Skin of body (tissue), 2 donors: ENCODE data around the gene TAB3. TPM values are rescaled to one million over a fixed set of nuclear protein-coding genes. Genes with fewer than 3 reads are reported as not detected.
"Not testable (repeated sequence)": the region's sequence is repeated elsewhere in the genome, so short reads cannot be mapped to it uniquely, and the experiment has no call there.

Source experiments
- DNase-seq: peaks from one replicate; lab custom pipeline; 2025; lab: John Stamatoyannopoulos, UW
- total RNA-seq: library from RNA; depleted of rRNA; stranded (reverse); fragments of >200 nt; gene quantifications from one replicate; pipeline ENCODE4 v1.2.3, GENCODE V29; 2014

The TAB3 gene
- total RNA-seq, 1 donor from 2014 or later, result 16.0 TPM

DNA sequence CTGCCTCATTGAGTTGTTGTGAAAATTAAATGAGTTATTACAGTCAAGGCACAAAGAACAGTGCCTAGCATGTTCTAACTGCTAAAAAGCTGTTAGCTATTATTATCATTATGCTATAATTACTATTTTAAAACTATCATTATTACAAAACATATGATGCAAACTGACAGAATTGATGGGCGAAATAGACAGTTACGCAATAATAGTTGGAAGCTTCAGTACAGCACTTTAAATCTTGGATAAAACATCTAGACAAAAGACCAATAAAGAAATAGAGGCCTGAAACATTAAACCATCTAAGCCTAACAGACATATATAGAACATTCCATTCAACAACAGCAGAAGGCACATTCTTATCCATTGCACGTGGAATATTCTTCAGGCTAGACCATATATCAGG lies 73.0 kb downstream of the TAB3 start:
- DNase-seq, result peak; percentile 8

DNA sequence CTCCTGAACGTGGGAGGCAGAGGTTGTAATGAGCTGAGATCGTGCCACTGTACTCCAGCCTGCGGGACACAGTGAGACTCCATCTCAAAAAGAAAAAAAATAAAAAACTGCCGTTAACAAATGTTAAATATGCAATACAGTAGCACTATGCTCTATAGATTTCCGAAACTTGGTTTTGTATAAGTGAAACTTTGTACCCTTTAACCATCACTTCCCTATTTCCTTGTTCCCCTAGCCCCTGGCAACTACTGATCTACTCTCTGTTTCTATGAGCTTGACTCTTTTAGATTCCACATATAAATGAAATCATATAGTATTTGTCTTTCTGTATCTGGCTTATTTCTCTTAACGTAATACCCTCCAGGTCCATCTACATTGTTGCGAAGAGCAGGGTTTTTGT lies 74.1 kb downstream of the TAB3 start:
- no peak for DNase-seq

DNA sequence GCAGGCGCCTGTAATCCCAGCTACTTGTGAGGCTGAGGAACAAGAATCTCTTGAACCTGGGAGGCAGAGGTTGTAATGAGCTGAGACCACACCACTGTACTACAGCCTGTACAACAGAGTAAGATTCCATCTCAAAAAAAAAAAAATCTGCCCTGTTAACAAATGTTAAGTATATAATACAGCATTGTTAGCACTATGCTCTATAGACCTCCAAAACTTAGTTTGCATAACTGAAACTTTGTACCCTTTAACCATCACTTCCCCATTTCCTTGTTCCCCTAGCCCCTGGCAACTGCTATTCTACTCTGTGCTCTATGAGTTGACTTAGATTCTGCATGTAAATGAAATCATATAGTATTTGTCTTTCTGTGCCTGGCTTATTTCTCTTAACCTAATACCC lies 76.7 kb downstream of the TAB3 start:
- no peak for DNase-seq

DNA sequence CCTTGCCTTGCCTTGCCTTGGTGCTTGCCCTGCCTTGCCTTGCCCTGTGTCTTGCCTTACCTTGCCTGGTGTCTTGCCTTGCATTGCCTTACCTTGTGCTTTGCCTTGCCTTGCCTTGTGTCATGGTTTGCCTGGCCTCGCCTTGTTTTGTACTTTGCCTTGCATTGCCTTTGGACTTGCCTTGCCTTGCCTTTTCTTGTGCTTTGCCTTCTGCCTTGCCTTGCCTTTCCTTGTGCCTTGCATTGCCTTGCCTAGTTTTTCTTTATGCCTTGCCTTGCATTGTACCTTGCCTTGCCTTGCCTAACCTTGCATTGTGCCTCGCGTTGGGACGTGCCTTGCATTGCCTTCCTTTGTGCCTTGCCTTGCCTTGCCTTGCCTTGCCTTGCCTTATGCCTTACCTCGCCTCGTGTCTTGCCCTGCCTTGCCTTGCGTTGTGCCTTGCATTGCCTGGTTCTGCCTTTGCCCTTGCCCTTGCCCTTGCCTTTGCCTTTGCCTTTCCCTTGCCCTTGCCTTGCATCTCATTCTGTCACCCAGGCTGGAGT lies 82.8 kb downstream of the TAB3 start:
- no peak for DNase-seq

DNA sequence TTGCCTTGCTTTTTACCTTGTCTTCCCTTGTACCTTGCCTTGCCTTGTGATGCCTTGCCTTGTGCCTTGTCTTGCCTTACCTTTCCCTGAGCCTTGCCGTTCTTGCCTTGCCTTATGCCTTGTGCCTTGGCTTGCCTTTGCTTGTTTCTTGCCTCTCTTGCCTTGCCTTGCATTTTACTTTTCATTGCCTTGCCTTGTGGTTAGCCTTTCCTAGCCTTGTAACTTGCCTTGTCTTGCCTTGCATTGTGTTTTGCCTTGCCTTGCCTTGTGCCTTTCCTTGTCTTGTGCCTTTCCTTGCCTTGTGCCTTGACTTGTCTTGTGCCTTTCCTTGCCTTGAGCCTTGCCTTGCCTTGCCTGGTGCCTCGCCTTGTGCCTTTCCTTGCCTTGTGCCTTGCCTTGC lies 84.6 kb downstream of the TAB3 start:
- no peak for DNase-seq

DNA sequence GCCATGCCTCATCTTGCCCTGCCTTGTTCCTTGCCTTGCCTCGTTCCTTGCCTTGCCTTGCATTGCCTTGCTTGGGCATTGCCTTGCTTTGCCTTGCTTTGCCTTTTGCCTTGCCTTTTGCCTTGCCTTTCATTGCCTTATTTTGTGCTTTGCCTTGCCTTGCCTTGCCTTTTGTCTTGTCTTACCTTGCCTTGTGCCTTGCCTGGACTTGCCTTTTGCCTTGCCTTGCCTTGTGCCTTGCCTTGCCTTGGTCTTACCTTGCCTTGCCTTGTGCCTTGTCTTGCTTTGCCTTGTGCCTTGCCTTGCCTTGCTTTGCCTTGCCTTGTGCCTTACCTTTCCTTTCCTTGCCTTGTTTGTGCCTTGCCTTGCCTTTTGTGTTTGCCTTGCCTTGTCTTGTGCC lies 88.2 kb downstream of the TAB3 start:
- no peak for DNase-seq

DNA sequence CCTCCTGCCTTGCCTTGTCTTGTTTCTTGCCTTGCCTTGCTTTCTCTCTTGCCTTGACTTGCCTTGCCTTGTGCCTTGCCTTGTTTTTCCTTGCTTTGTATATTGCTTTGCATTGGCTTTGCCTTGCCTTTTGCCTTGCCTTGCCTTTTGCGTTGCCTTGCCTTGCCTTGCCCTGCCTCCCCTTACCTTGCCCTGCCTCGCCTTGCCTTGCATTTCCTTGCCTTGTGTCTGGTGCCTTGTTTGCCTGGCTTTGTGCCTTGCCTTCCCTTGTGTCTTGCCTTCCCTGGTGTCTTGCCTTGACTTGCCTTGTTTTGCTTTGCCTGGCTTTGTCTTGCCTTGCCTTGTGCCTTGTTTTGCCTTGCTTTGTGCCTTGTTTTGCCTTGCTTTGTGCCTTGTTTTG lies 89.7 kb downstream of the TAB3 start:
- DNase-seq, result no peak

DNA sequence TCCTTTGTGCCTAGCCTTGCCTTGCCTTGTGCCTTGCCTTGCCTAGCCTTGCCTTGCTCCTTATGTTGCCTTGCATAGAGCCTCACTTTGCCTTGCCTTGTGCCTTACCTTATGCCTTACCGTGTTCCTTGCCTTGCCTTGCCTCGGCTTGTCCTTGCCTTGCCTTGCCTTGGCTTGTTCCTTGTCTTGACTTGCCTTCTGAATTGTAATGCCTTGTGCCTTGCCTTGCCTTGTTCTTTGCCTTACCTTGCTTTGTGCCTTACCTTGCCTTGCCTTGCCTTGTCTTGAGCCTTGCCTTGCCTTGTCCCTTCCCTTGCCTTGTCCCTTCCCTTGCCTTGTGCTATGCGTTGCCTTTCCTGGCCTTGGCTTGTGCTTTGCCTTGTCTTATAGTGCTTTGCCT lies 90.2 kb downstream of the TAB3 start:
- no peak for DNase-seq

DNA sequence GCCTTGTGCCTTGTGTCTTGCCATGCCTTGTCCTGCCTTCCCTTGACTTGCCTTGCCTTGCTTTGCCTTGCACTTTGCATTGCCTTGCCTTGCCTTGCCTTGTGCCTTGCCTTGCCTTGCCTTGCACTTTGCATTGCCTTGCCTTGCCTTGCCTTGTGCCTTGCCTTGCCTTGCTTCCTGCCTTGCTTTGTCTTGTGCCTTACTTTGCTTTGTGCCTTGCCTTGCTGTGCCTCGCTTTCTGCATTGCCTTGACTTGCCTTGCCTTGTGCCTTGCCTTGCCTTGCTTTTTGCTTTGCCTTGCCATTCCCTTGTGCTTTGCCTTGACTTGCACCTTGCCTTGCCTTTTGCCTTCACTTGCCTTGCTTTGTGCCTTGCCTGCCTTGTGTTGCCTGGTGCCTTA lies 91.8 kb downstream of the TAB3 start:
- not testable (repeated sequence) for DNase-seq

DNA sequence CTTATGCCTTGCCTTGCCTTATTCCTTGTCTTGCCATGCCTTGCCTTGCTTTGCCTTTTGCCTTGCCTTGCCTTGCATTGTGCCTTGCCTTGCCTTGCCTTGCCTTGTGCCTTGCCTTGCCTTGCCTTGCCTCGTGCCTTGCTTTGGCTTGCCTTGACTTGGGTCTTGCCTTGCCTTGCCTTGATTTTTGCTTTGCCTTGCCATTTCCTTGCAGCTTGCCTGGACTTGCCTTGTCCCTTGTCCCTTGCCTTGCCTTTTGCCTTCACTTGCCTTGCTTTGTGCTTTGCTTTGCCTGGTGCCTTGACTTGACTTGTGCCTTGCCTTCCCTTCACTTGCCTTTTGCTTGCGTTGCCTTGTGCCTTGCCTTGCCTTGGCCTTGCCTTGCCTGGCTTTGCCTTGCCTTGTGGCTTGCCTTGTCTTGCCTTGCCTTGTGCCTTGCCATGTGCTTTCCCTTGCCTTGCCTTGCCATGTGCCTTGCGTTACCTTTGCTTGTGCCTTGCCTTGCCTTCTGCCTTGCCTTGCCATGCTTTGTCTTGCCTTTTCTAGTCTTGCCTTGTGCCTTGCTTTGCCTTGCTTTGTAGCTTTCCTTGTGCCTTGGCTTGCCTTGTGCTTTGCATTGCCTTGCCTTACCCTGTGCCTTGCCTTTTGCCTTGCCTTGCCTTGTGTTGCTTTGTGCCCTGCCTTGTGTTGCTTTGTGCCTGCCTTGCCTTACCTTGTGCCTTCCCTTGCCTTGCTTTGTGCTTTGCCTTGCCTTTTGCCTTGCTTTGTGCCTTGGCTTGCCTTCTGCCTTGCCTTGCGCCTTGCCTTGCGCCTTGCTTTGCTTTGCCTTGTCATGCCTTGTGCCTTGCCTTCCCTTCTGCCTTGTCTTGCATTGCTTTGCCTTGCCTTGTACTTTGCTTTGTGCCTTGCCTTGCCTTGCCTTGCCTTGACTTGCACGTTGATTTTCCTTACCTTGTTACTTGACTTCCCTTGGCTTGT lies 92.8 kb downstream of the TAB3 start:
- DNase-seq, result no peak

DNA sequence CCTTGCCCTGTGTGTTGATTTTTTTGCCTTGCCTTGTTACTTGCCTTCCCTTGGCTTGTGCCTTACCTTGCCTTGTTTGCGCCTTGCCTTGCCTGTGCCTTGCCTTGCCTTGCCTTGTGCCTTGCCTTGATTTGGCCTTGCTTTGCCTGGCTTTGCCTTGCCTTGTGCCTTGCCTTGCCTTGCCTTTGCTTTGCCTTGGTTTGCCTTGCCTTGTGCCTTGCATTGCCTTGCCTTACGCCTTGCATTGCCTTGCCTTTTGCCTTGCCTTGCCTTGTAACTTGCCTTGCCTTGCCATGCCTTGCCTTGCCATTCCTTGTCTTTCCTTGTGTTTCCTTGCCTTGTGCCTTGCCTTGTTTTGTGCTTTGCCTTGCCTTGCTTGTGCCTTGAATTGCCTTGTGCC lies 94.6 kb downstream of the TAB3 start:
- no peak for DNase-seq

DNA sequence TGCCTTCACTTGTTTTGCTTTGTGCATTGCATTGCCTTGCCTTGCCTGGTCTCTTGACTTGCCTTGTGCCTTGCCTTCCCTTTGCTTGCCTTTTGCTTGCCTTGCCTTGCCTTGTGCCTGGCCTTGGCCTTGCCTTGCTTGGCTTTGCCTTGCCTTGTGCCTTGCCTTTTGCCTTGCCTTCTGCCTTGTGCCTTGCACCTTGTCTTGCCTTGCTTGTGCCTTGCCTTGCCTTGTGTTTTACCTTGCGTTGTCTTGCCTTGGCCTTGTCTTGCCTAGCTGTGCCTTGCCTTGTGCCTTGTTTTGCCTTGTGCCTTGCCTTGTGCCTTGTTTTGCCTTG lies 95.3 kb downstream of the TAB3 start:
- no peak for DNase-seq

DNA sequence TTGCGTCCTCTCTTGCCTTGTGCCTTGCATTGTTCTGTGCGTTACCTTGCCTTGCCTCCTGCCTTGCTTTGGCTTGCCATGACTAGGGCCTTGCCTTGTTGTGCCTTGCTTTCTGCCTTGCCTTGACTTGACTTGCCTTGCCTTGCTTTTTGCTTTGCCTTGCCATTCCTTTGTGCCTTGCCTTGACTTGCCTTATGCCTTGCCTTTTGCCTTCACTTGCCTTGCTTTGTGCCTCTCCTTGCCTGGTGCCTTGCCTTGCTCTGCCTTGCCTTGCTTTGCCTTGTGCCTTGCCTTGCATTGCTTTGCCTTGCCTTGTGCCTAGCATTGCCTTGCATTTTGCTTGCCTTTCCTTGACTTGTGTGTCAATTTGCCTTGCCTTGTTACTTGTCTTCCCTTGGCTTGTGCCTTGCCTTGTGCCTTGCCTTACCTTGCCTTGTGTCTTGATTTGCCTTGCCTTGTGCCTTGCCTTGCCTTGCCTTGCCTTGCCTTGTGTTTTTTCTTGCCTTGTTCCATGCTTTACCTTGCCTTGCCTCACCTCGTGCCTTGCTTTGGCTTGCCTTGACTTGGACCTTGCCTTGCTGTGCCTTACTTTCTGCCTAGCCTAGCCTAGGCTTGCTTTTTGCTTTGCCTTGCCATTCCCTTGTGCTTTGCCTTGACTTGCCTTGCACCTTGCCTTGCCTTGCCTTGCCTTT lies 95.8 kb downstream of the TAB3 start:
- DNase-seq, result no peak

DNA sequence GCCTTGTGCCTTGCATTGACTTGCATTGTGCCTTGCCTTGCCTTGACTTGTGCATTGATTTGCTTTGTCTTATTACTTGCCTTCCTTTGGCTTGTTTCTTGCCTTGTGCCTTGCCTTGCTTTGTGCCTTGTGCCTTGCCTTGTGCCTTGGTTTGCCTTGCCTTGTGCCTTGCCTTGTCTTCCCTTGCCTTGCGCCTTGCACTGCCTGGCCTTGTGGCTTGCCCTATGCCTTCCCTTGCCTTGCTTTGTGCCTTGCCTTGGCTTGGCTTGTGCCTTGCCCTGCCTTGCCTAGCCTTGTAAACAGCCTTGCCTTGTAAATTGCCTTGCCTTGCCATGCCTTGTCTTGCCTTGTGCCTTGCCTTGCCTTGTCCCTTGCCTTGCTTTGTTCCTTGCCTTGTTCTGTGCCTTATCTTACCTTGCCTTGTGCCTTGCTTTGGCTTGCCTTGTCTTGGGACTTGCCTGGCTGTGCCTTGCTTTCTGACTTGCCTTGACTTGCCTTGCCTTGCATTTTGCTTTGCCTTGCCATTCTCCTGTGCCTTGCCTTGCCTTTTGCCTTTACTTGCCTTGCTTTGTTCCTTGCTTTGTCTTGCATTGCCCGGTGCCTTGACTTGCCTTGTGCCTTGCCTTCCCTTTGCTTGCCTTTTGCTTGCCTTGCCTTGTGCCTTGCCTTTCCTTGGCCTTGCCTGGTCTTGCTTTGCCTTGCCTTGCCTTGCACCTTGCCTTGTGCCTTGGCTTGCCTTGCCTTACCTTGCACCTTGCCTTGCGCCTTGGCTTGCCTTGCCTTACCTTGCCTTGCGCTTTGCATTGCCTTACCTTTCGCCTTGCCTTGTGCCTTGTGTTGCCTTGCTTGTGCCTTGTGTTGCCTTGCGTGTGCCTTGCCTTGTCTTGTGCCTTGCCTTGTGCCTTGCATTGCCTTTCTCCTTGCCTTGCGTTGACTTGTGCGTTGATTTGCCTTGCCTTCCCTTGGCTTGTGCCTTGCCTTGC lies 97.5 kb downstream of the TAB3 start:
- DNase-seq, result no peak

DNA sequence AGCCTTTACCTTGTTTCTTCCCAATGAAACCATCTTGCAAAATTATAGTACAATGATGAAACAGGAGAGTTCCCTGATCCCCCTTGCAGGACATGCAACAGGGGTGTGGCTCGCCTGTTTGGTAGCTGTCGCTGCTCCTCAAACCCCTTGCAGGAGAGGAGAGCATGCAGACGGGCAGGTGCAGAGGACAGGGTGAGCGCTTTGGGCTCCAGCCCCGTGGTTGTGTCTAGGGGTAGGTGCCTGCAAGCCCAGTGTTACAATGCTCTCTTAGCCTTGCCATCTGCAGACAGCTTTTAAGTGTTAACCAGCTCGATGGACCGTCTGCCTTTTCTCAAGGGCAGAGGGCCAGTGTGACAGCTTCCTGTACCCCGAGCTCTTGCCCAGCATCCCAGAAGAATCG lies 102.0 kb downstream of the TAB3 start:
- no peak for DNase-seq

DNA sequence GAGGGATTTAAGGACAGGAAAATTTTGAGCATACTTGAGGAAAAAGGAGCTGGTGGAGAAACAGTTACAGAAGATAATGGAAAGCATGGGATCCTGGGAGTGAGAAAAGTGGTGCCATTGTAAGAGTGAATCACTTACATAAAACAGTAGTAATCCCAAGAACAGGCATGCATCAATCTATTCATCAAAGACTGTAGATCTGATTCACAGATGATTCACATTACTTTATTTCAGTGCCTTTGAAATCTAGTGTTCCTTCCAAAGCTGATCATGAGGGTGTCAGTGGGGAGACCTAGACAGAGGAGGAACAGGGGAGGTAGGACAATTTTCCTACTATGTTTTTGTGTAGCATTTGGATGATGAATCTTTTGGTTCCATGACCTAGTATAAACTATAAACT lies 102.7 kb downstream of the TAB3 start:
- DNase-seq, result no peak

DNA sequence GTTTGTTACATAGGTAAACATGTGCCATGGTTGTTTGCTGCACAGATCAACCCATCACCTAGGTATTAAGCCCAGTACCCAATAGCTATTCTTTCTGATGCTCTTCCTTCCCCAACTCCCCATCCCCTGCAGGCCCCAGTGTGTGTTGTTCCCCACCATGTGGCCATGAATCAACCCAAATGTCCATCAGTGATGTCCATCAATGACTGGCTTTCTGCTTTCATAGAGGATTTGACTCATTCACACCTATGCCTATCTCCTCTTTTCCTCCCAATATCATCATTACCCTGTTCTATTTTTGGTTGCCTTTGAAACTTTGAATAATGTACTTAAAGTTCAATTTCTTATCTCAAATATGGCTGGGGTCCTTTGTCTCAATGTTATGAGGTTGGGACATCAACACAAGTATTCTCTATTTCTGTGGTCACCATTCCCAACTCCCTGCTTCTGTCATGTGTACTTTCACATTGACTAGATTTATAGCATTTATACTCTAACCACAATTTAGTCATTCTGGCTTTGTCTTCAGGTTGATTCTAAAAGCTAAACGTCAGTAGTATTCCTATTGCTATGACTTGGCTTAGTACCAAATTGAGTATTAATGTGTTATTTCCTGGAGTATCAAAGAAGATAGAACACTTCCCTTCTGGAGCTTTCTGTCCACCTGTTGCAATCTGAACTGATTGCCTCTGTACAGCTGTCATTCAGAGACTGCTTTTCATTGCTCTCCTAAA lies 107.2 kb downstream of the TAB3 start:
- DNase-seq, result no peak

DNA sequence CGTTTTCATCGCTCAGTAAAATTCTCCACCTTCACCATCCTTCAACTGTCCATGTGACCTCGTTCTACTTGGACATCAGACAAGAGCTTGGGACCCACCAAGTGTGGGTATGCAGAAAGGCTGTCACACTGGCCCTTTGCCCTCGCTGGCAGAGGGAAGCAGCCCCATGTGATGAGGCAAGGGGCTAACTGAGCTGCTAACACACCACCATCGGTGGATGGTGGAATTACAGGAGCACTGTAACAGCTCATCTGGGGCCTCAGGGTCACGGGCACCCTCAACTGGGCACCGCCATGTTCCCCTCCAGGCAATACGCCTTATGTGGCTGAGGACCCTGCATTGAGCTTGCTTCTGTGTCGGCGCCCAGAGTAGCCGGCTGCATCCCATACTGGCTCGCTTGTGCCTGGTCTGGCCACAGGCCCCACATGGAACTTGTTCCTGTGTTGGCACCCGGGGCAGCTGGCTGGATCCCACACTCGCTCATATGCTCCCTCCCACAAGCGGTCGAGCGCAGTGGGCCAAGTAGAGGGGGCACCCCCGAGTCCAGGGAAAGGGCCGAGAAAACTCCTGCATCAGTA lies 109.5 kb downstream of the TAB3 start:
- no peak for DNase-seq

DNA sequence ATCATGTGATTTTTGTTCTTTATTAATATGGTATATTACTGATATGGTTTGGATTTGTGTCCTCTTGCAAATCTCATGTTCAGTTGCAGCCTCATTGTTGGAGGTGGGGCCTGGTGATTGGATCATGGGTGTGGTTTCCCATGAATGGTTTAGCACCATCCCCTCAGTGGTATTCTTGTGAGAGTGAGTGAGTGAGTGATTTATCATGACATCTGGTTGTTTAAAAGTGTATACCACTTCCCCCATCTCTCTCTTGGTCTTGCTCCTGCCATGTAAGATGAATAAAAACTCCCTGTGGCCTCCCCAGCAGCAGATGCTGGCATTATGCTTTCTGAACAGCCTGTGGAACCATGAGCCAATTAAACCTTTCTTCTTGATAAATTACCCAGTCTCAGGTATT lies 111.5 kb downstream of the TAB3 start:
- no peak for DNase-seq
